ENCODE data around the gene RTN3.

DNA sequence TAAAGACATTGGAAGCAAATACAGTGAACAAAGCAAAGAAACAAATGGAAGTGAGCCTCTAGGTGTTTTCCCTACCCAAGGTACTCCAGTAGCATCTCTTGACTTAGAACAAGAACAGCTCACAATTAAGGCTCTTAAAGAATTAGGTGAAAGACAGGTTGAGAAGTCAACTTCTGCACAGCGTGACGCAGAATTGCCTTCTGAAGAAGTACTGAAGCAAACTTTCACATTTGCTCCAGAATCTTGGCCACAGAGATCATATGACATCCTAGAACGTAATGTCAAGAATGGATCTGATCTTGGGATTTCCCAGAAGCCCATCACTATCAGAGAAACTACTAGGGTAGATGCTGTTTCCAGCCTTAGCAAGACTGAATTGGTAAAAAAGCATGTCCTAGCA, 39.3 kb downstream of the RTN3 start:
- TF ChIP-seq, protein P1, sequence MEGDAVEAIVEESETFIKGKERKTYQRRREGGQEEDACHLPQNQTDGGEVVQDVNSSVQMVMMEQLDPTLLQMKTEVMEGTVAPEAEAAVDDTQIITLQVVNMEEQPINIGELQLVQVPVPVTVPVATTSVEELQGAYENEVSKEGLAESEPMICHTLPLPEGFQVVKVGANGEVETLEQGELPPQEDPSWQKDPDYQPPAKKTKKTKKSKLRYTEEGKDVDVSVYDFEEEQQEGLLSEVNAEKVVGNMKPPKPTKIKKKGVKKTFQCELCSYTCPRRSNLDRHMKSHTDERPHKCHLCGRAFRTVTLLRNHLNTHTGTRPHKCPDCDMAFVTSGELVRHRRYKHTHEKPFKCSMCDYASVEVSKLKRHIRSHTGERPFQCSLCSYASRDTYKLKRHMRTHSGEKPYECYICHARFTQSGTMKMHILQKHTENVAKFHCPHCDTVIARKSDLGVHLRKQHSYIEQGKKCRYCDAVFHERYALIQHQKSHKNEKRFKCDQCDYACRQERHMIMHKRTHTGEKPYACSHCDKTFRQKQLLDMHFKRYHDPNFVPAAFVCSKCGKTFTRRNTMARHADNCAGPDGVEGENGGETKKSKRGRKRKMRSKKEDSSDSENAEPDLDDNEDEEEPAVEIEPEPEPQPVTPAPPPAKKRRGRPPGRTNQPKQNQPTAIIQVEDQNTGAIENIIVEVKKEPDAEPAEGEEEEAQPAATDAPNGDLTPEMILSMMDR (IDR thresholded peaks at IDR 0.05), result no peak
- TF ChIP-seq SIN3A (IDR thresholded peaks at IDR 0.05; ENCODE audit: borderline replicate concordance, insufficient read depth, low read depth, low read length) (no peak), REST (IDR thresholded peaks at IDR 0.05; ENCODE audit: insufficient read depth in 1 of 2, low read depth in 2 of 2, low read length in 1 of 2) (no peak), POLR2AphosphoS5 (IDR thresholded peaks at IDR 0.05; ENCODE audit: low read depth, low read length) (no peak)

All from Panc1 (cell line).